ENCODE measurements around the gene VMP1. TPM values are rescaled to one million over a fixed set of nuclear protein-coding genes. Genes with fewer than 3 reads are reported as not detected.

The VMP1 gene
- total and polyA plus RNA-seq, 2 of the 13 experiments (the other 11 are each of a cell fraction or from before 2014, with no cell fraction given), result 186 to 271 TPM

- TF ChIP-seq PAXIP1 (CRISPR knock-in tag; conservative IDR thresholded peaks at IDR 0.05) (peak; percentile 49), TBL1XR1 (IDR thresholded peaks at IDR 0.05; ENCODE audit: borderline replicate concordance, low read length, partially characterized antibody) (peak; percentile 46), HHEX (CRISPR knock-in tag; IDR thresholded peaks at IDR 0.05) (0 out of 2 replicates have a peak, but pooled peaks have one; percentile 19), THRA (CRISPR knock-in tag; IDR thresholded peaks at IDR 0.05; ENCODE audit: borderline replicate concordance) (peak; percentile 99), ZNF570 (CRISPR knock-in tag; IDR thresholded peaks at IDR 0.05; ENCODE audit: borderline replicate concordance) (0 out of 2 replicates have a peak, but pooled peaks have one; percentile 48), ZNF350 (CRISPR knock-in tag; IDR thresholded peaks at IDR 0.05; ENCODE audit: borderline replicate concordance, low read depth) (no peak; the same call in 1 of the 2 replicates), ZNF788 (CRISPR knock-in tag; IDR thresholded peaks at IDR 0.05; ENCODE audit: borderline replicate concordance) (0 out of 2 replicates have a peak, but pooled peaks have one; percentile 47), FUBP1 (CRISPR knock-in tag; IDR thresholded peaks at IDR 0.05; ENCODE audit: borderline replicate concordance) (no peak), ZNF639 (CRISPR knock-in tag; conservative IDR thresholded peaks at IDR 0.05) (no peak), GMEB2 (CRISPR knock-in tag; IDR thresholded peaks at IDR 0.05; ENCODE audit: low read depth) (peak; percentile 29; the same call in 1 of the 2 replicates), CEBPB (IDR thresholded peaks at IDR 0.05; ENCODE audit: borderline replicate concordance, low read depth, low read length) (peak; percentile 16; the same call in 1 of the 2 replicates), GLMP (CRISPR knock-in tag; IDR thresholded peaks at IDR 0.05; ENCODE audit: borderline replicate concordance) (no peak), SIN3A (IDR thresholded peaks at IDR 0.05; ENCODE audit: borderline replicate concordance, low read depth, low read length) (0 out of 2 replicates have a peak, but pooled peaks have one; percentile 64), ZNF652 (CRISPR knock-in tag; IDR thresholded peaks at IDR 0.05; ENCODE audit: borderline replicate concordance, low read depth) (peak; percentile 30; the same call in 1 of the 2 replicates), ETV6 (CRISPR knock-in tag; conservative IDR thresholded peaks at IDR 0.05) (peak; percentile 43; the same call in 1 of the 2 replicates), FOSL2 (CRISPR knock-in tag; IDR thresholded peaks at IDR 0.05) (peak; percentile 82)
These were observed 138.3 kb downstream of the VMP1 start (continued) for GRCh38 chr17:59845595-59846393.
